DND-41 (cell line): ENCODE data around the gene FAM98B.

Experiments
- ATAC-seq: fragments of 200-7000 bp; cut with Tn5 transposase; 3 replicates; pipeline ENCODE4 v1.9.1; 2021; ENCODE audit warnings: low read depth; ENCODE audit not compliant: insufficient read depth
- DNase-seq: peaks from one replicate; pipeline ENCODE4 v3.0.0-alpha.2; 2020
- H2AFZ ChIP-seq: 2 replicates; pipeline ENCODE4 v1.6.0; 2012; ENCODE audit warnings: low read depth, low read length
- H3K27ac ChIP-seq: 2 replicates; pipeline ENCODE4 v1.5.1; 2012; ENCODE audit warnings: low read length, inconsistent platforms
- H3K27me3 ChIP-seq: fragments of 200-600 bp; sonication (generic); 2 replicates; pipeline ENCODE4 v1.6.0; 2012; ENCODE audit warnings: low read length, mild to moderate bottlenecking, inconsistent platforms; ENCODE audit not compliant: insufficient read depth, poor library complexity
- H3K36me3 ChIP-seq: 2 replicates; pipeline ENCODE4 v1.5.1; 2012; ENCODE audit warnings: low read length, inconsistent platforms; ENCODE audit not compliant: insufficient read depth
- H3K4me1 ChIP-seq: 2 replicates; pipeline ENCODE4 v1.5.1; 2012; ENCODE audit warnings: mild to moderate bottlenecking, low read length; ENCODE audit not compliant: insufficient read depth
- H3K4me2 ChIP-seq: 2 replicates; pipeline ENCODE4 v1.6.0; 2012; ENCODE audit warnings: mild to moderate bottlenecking, moderate library complexity, low read length, inconsistent platforms; ENCODE audit not compliant: insufficient read depth
- H3K4me3 ChIP-seq, 2 experiments: fragments of 200-600 bp in 1 of 2; shearing (Covaris generic) in 1 of 2; 2 replicates each; pipeline ENCODE4 v1.5.1; 2012 to 2016; ENCODE audit warnings: inconsistent platforms in 2 of 2, low read length in 2 of 2, mild to moderate bottlenecking in 2 of 2, low read depth in 1 of 2, moderate library complexity in 1 of 2
- H3K79me2 ChIP-seq: 2 replicates; pipeline ENCODE4 v1.6.0; 2012; ENCODE audit warnings: low read length, inconsistent platforms; ENCODE audit not compliant: insufficient read depth
- H3K9ac ChIP-seq: 2 replicates; pipeline ENCODE4 v1.6.0; 2012; ENCODE audit warnings: low read depth, mild to moderate bottlenecking, inconsistent platforms, low read length, moderate library complexity
- H3K9me3 ChIP-seq: 2 replicates; pipeline ENCODE4 v1.5.1; 2012; ENCODE audit warnings: low read length, moderate library complexity, mild to moderate bottlenecking, inconsistent platforms; ENCODE audit not compliant: insufficient read depth, severe bottlenecking
- H4K20me1 ChIP-seq: 2 replicates; pipeline ENCODE4 v1.6.0; 2012; ENCODE audit warnings: low read length; ENCODE audit not compliant: insufficient read depth
- EZH2 ChIP-seq: IDR thresholded peaks from 3 replicates; pipeline ENCODE4 v1.6.1; 2012; ENCODE audit warnings: borderline replicate concordance, low read depth, mild to moderate bottlenecking, moderate library complexity, low read length, inconsistent platforms; ENCODE audit not compliant: severe bottlenecking
- TF ChIP-seq, protein P1 (sequence below): IDR thresholded peaks from 2 replicates; pipeline ENCODE4 v1.5.1; 2012; ENCODE audit warnings: borderline replicate concordance, low read length, moderate library complexity, mild to moderate bottlenecking; ENCODE audit not compliant: poor library complexity, severe bottlenecking; ENCODE audit errors: extremely low read depth

FAM98B gene

GRCh38 chr15:38453971-38454695, at the start of gene FAM98B:
TSS of gene FAM98B (plus strand) at chr15:38454127. CDS start at chr15:38454162, 35 bp downstream.
- H3K27me3 ChIP-seq: no peaks in the 10 kb centered on the region
- ATAC-seq (peak; percentile 95), DNase-seq (peak; percentile 86)
- peak within 1 kb of the TSS; percentile 93 for H3K27ac ChIP-seq
- H4K20me1 ChIP-seq: peaks cover 26% of the 10 kb centered on the region
- peaks cover 8% of the 10 kb centered on the region for H3K36me3 ChIP-seq
- H3K4me1 ChIP-seq: peaks cover 24% of the 10 kb centered on the region
- TF ChIP-seq, protein P1, sequence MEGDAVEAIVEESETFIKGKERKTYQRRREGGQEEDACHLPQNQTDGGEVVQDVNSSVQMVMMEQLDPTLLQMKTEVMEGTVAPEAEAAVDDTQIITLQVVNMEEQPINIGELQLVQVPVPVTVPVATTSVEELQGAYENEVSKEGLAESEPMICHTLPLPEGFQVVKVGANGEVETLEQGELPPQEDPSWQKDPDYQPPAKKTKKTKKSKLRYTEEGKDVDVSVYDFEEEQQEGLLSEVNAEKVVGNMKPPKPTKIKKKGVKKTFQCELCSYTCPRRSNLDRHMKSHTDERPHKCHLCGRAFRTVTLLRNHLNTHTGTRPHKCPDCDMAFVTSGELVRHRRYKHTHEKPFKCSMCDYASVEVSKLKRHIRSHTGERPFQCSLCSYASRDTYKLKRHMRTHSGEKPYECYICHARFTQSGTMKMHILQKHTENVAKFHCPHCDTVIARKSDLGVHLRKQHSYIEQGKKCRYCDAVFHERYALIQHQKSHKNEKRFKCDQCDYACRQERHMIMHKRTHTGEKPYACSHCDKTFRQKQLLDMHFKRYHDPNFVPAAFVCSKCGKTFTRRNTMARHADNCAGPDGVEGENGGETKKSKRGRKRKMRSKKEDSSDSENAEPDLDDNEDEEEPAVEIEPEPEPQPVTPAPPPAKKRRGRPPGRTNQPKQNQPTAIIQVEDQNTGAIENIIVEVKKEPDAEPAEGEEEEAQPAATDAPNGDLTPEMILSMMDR: peak; percentile 19
- no peak for TF ChIP-seq EZH2
- H2AFZ ChIP-seq: peak within 1 kb of the TSS; percentile 97
- peak within 1 kb of the TSS; percentile 87 for H3K4me2 ChIP-seq
- peaks cover 52% of the 10 kb centered on the region for H3K79me2 ChIP-seq
- no peaks in the 10 kb centered on the region for H3K9me3 ChIP-seq
- H3K4me3 ChIP-seq: peak within 1 kb of the TSS; percentile 62 to 96
- peak within 1 kb of the TSS; percentile 85 for H3K9ac ChIP-seq

DNA sequence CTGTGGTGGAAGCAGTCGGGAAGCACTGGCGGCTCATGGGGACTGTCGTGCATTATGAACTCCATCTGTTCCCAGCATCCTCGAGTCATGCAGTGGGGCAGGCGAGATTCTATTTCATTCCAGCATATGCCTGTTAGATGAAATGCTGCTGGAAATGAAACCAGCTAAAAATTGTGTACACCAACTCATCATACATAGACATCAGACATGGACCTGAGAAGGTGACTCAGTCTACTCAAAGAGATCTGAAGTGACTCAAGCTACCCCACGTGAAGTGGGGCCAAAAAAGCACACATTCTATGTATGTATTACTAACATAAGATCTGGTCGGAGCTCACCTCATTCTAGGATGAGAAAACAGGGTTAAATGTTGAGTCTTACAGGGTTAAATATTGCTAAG, 47.5 kb upstream of the FAM98B start:
- no peak for ATAC-seq
- no peaks in the 10 kb centered on the region for H3K79me2 ChIP-seq
- H2AFZ ChIP-seq: no peak overlapping the region
- no peak overlapping the region for H3K9ac ChIP-seq
- no peak overlapping the region for H3K27ac ChIP-seq
- H3K9me3 ChIP-seq: no peaks in the 10 kb centered on the region
- peaks cover 5% of the 10 kb centered on the region for H3K27me3 ChIP-seq
- H3K36me3 ChIP-seq: no peaks in the 10 kb centered on the region
- no peaks in the 10 kb centered on the region for H4K20me1 ChIP-seq
- H3K4me1 ChIP-seq: no peaks in the 10 kb centered on the region
- no peak for DNase-seq
- H3K4me2 ChIP-seq: no peak overlapping the region
- H3K4me3 ChIP-seq: no peak overlapping the region
- TF ChIP-seq EZH2: no peak
- TF ChIP-seq, protein P1: no peak

DNA sequence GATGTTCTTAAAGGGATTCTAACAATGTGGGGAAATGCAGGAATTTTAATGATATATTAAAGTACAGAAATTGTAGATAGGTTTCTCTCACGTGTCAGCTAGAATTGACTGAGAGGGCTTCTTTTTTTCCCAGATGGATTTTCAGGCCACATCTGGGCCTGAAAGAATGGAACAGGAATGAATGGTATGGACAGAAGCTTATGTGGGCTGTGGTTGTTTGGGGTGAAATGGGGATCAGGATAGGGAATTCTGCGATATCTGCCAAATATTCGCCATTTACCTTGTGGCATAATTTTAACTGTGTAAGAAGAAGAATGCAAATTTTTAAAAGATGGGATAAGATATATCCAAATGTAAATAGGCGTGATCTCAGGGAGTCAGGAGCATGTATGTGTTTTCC, 45.4 kb upstream of the FAM98B start:
- Histone ChIP-seq H3K27ac (no peak overlapping the region), H3K36me3 (no peaks in the 10 kb centered on the region), H3K9me3 (no peaks in the 10 kb centered on the region), H4K20me1 (no peaks in the 10 kb centered on the region), H3K9ac (no peak overlapping the region), H3K27me3 (peaks cover 9% of the 10 kb centered on the region), H3K4me2 (no peak overlapping the region), H3K79me2 (no peaks in the 10 kb centered on the region), H3K4me1 (no peaks in the 10 kb centered on the region), H2AFZ (no peak overlapping the region), H3K4me3 (no peak overlapping the region)
- DNase-seq: no peak
- no peak for TF ChIP-seq EZH2
- TF ChIP-seq, protein P1: no peak
- no peak for ATAC-seq
